HepG2 (cell line): ENCODE data around the gene PKLR. TPM values are rescaled to one million over a fixed set of nuclear protein-coding genes. Genes with fewer than 3 reads are reported as not detected.

Experiments used
- ATF2 ChIP-seq: sonication (generic); formaldehyde crosslinking; IDR thresholded peaks from 2 replicates; pipeline ENCODE4 v1.4.0; 2020; ENCODE audit warnings: missing genetic modification reagents
- CHCHD3 ChIP-seq: sonication (generic); formaldehyde crosslinking; IDR thresholded peaks from 2 replicates; pipeline ENCODE4 v1.8.0; 2022; ENCODE audit warnings: mild to moderate bottlenecking, missing genetic modification reagents, moderate library complexity
- CHD2 ChIP-seq: IDR thresholded peaks from 2 replicates; pipeline ENCODE4 v1.6.1; 2011; ENCODE audit warnings: low read depth, low read length, improper control_type of control experiment
- HIVEP1 ChIP-seq: sonication (generic); formaldehyde crosslinking; IDR thresholded peaks from 2 replicates; pipeline ENCODE4 v1.4.0; 2020; ENCODE audit warnings: mild to moderate bottlenecking, missing genetic modification reagents
- HOXA9 ChIP-seq: sonication (generic); formaldehyde crosslinking; IDR thresholded peaks from 2 replicates; pipeline ENCODE4 v1.8.1; 2022; ENCODE audit warnings: missing genetic modification reagents, mild to moderate bottlenecking, moderate library complexity, borderline replicate concordance
- KDM5B ChIP-seq: sonication (generic); formaldehyde crosslinking; IDR thresholded peaks from 2 replicates; pipeline ENCODE4 v1.4.0; 2020; ENCODE audit warnings: missing genetic modification reagents, mild to moderate bottlenecking, borderline replicate concordance
- NFIC ChIP-seq: IDR thresholded peaks from 2 replicates; pipeline ENCODE4 v1.6.1; 2012; ENCODE audit warnings: mild to moderate bottlenecking, low read length, inconsistent platforms
- RNF2 ChIP-seq: fragments of 450-650 bp; conservative IDR thresholded peaks from 2 replicates; pipeline ENCODE4 v1.6.1; 2016; ENCODE audit warnings: low read depth
- SCMH1 ChIP-seq: sonication (generic); formaldehyde crosslinking; IDR thresholded peaks from 2 replicates; pipeline ENCODE4 v1.9.0; 2021; ENCODE audit warnings: missing genetic modification reagents, mild to moderate bottlenecking, borderline replicate concordance
- SMAD3 ChIP-seq: sonication (generic); formaldehyde crosslinking; IDR thresholded peaks from 2 replicates; pipeline ENCODE4 v1.4.0; 2020; ENCODE audit warnings: missing genetic modification reagents
- TEF ChIP-seq: sonication (generic); formaldehyde crosslinking; IDR thresholded peaks from 2 replicates; pipeline ENCODE4 v1.5.0; 2020; ENCODE audit warnings: missing genetic modification reagents
- ZBTB42 ChIP-seq: sonication (generic); formaldehyde crosslinking; IDR thresholded peaks from 2 replicates; pipeline ENCODE4 v1.5.0; 2020; ENCODE audit warnings: mild to moderate bottlenecking, missing genetic modification reagents
- ZFP82 ChIP-seq: sonication (generic); formaldehyde crosslinking; IDR thresholded peaks from 2 replicates; pipeline ENCODE4 v1.5.1; 2020; ENCODE audit warnings: mild to moderate bottlenecking, missing genetic modification reagents, borderline replicate concordance
- ZNF124 ChIP-seq: sonication (generic); formaldehyde crosslinking; IDR thresholded peaks from 2 replicates; pipeline ENCODE4 v1.4.0; 2020; ENCODE audit warnings: missing genetic modification reagents
- ZNF350 ChIP-seq: sonication (generic); formaldehyde crosslinking; IDR thresholded peaks from 2 replicates; pipeline ENCODE4 v1.4.0; 2020; ENCODE audit warnings: mild to moderate bottlenecking, low read depth, missing genetic modification reagents, borderline replicate concordance
- ZNF558 ChIP-seq: sonication (generic); formaldehyde crosslinking; IDR thresholded peaks from 2 replicates; pipeline ENCODE4 v1.9.0; 2022; ENCODE audit warnings: mild to moderate bottlenecking, missing genetic modification reagents, borderline replicate concordance
- ZNF564 ChIP-seq: sonication (generic); formaldehyde crosslinking; IDR thresholded peaks from 2 replicates; pipeline ENCODE4 v1.8.1; 2023; ENCODE audit warnings: mild to moderate bottlenecking, missing genetic modification reagents
- ZNF580 ChIP-seq: IDR thresholded peaks from 2 replicates; pipeline ENCODE4 v1.6.1; 2016; ENCODE audit warnings: low read depth, borderline replicate concordance
- ZNF589 ChIP-seq: sonication (generic); formaldehyde crosslinking; conservative IDR thresholded peaks from 2 replicates; pipeline ENCODE4 v1.8.0; 2022; ENCODE audit warnings: mild to moderate bottlenecking, moderate library complexity, missing genetic modification reagents
- ZNF597 ChIP-seq: sonication (generic); formaldehyde crosslinking; IDR thresholded peaks from 2 replicates; pipeline ENCODE4 v1.5.0; 2020; ENCODE audit warnings: missing genetic modification reagents
- ZNF605 ChIP-seq: sonication (generic); formaldehyde crosslinking; IDR thresholded peaks from 2 replicates; pipeline ENCODE4 v1.8.0; 2022; ENCODE audit warnings: mild to moderate bottlenecking, missing genetic modification reagents
- ZNF639 ChIP-seq: conservative IDR thresholded peaks from 2 replicates; pipeline ENCODE4 v1.6.1; 2018; ENCODE audit warnings: missing genetic modification reagents
- ZNF678 ChIP-seq: sonication (generic); formaldehyde crosslinking; IDR thresholded peaks from 2 replicates; pipeline ENCODE4 v1.4.0; 2020; ENCODE audit warnings: mild to moderate bottlenecking, missing genetic modification reagents
- ZNF720 ChIP-seq: sonication (generic); formaldehyde crosslinking; IDR thresholded peaks from 2 replicates; pipeline ENCODE4 v1.4.0; 2020; ENCODE audit warnings: missing genetic modification reagents
- ZNF75D ChIP-seq: sonication (generic); formaldehyde crosslinking; IDR thresholded peaks from 2 replicates; pipeline ENCODE4 v1.8.1; 2023; ENCODE audit warnings: missing genetic modification reagents, mild to moderate bottlenecking, borderline replicate concordance
- ZNF878 ChIP-seq: sonication (generic); formaldehyde crosslinking; IDR thresholded peaks from 2 replicates; pipeline ENCODE4 v1.8.1; 2023; ENCODE audit warnings: mild to moderate bottlenecking, missing genetic modification reagents, moderate library complexity
- polyA plus RNA-seq, 8 experiments: library from polyadenylated mRNA; depleted of rRNA in 3 of 8; stranded (reverse) in 7 of 8; unstranded in 1 of 8; fragments of >200 nt; fragmentation: Illumina TruSeq in 4 of 8; extraction: Trizol in 4 of 8; gene quantifications; 2 replicates each; pipeline versions ENCODE4 v1.2.1 to v1.2.3, GENCODE V29; 2011 to 2016; ENCODE audit warnings: low read depth in 4 of 8, missing spikeins in 1 of 8, mixed read lengths in 1 of 8; ENCODE audit not compliant: insufficient read depth in 1 of 8
- total RNA-seq, 5 experiments: library from RNA; depleted of rRNA; stranded (reverse); fragments of >200 nt; fragmentation: Illumina TruSeq; extraction: Trizol; gene quantifications; 2 replicates each; pipeline ENCODE4 v1.2.3, GENCODE V29; 2016; ENCODE audit warnings: low read depth in 1 of 5

The PKLR gene
- total and polyA plus RNA-seq, 2 of the 13 experiments (the other 11 are each of a cell fraction or from before 2014, with no cell fraction given), result 10.3 to 29.3 TPM

GRCh38 chr1:155250633-155251449 is 50.4 kb downstream of the PKLR start (continued):
- TF ChIP-seq KDM5B (0 out of 2 replicates have a peak, but pooled peaks have one; percentile 20), NFIC (no peak), ZBTB42 (CRISPR knock-in tag) (no peak), HOXA9 (CRISPR knock-in tag) (no peak), ZNF639 (CRISPR knock-in tag) (no peak), ZNF564 (CRISPR knock-in tag) (no peak), ATF2 (no peak), RNF2 (no peak), ZNF720 (CRISPR knock-in tag) (no peak), ZNF589 (0 out of 2 replicates have a peak, but pooled peaks have one; percentile 35), TEF (CRISPR knock-in tag) (no peak), ZNF678 (CRISPR knock-in tag) (no peak), ZNF558 (CRISPR knock-in tag) (no peak), ZNF350 (CRISPR knock-in tag) (peak; percentile 67; the same call in 1 of the 2 replicates), HIVEP1 (CRISPR knock-in tag) (0 out of 2 replicates have a peak, but pooled peaks have one; percentile 47), ZNF75D (no peak), ZNF124 (no peak), SMAD3 (CRISPR knock-in tag) (0 out of 2 replicates have a peak, but pooled peaks have one; percentile 31), ZNF605 (CRISPR knock-in tag) (no peak), CHCHD3 (CRISPR knock-in tag) (0 out of 2 replicates have a peak, but pooled peaks have one; percentile 34), CHD2 (no peak), ZFP82 (CRISPR knock-in tag) (no peak), SCMH1 (no peak), ZNF580 (CRISPR knock-in tag) (no peak; the same call in 1 of the 2 replicates), ZNF597 (CRISPR knock-in tag) (no peak), ZNF878 (no peak)
